IMR-90 (cell line): ENCODE data around the gene OAF. TPM values are rescaled to one million over a fixed set of nuclear protein-coding genes. Genes with fewer than 3 reads are reported as not detected.

ENCODE experiments used
- ATAC-seq: fragments of 200-7000 bp; cut with Tn5 transposase; 2 replicates; pipeline ENCODE4 v1.9.1; 2020; ENCODE audit warnings: low read depth, mild to moderate bottlenecking, moderate library complexity
- BruUV-seq: library from RNA; stranded (reverse); fragments of 400-500 nt; replicated peaks from 2 replicates; lab custom pipeline; 2021; lab: Mats Ljungman, UMichigan
- CTCF ChIA-PET: fragments of 300-600 bp; formaldehyde crosslinking; extraction: SDS; loops from one replicate; lab custom pipeline; 2021; ENCODE audit warnings: antibody characterized with exemption; lab: Yijun Ruan, JAX
- POLR2A ChIA-PET: fragments of 300-600 bp; sonication (Branson Sonifier 250); formaldehyde crosslinking; loops from one replicate; lab custom pipeline; 2022; ENCODE audit warnings: antibody characterized with exemption; ENCODE audit not compliant: unreplicated experiment; lab: Charles Lee
- DNase-seq: peaks from one replicate; pipeline ENCODE4 v3.0.0; 2013
- H2AFZ ChIP-seq: replicated peaks from 2 replicates; pipeline ENCODE3; 2013; ENCODE audit warnings: low read length, mild to moderate bottlenecking; ENCODE audit not compliant: poor library complexity
- H2AK5ac ChIP-seq: 2 replicates; pipeline ENCODE4 v1.6.1; 2013; ENCODE audit warnings: low read depth, low read length, inconsistent platforms
- H2AK9ac ChIP-seq: replicated peaks from 2 replicates; pipeline ENCODE3; 2013; ENCODE audit warnings: mild to moderate bottlenecking, low read depth, low read length, moderate library complexity; ENCODE audit not compliant: poor library complexity
- H2BK120ac ChIP-seq: 2 replicates; pipeline ENCODE4 v1.6.1; 2013; ENCODE audit warnings: low read depth, low read length, inconsistent platforms
- H2BK15ac ChIP-seq: 3 replicates; pipeline ENCODE4 v1.6.1; 2013; ENCODE audit warnings: low read depth, low read length, inconsistent platforms
- H2BK20ac ChIP-seq: 2 replicates; pipeline ENCODE4 v1.6.1; 2013; ENCODE audit warnings: low read depth, mild to moderate bottlenecking, inconsistent platforms, low read length, moderate library complexity
- H2BK5ac ChIP-seq: 2 replicates; pipeline ENCODE4 v1.6.1; 2013; ENCODE audit warnings: mild to moderate bottlenecking, low read depth, low read length, inconsistent platforms; ENCODE audit not compliant: poor library complexity, severe bottlenecking
- H3K14ac ChIP-seq: replicated peaks from 2 replicates; pipeline ENCODE4 v1.6.1; 2013; ENCODE audit warnings: low read depth, low read length, inconsistent platforms
- H3K18ac ChIP-seq: 2 replicates; pipeline ENCODE4 v1.6.1; 2013; ENCODE audit warnings: low read depth, low read length, control low read depth
- H3K23ac ChIP-seq: 2 replicates; pipeline ENCODE4 v1.6.1; 2013; ENCODE audit warnings: low read depth, low read length, inconsistent platforms
- H3K27ac ChIP-seq: 2 replicates; pipeline ENCODE4 v1.5.1; 2013; ENCODE audit warnings: mild to moderate bottlenecking, control low read depth, low read length; ENCODE audit not compliant: insufficient read depth
- H3K27me3 ChIP-seq: 2 replicates; pipeline ENCODE4 v1.6.1; 2013; ENCODE audit warnings: low read length; ENCODE audit not compliant: control insufficient read depth, insufficient read depth
- H3K36me3 ChIP-seq: 2 replicates; pipeline ENCODE4 v1.6.1; 2013; ENCODE audit warnings: low read length, mixed read lengths; ENCODE audit not compliant: control insufficient read depth, insufficient read depth
- H3K4ac ChIP-seq: 2 replicates; pipeline ENCODE4 v1.6.1; 2013; ENCODE audit warnings: low read depth, low read length, inconsistent platforms
- H3K4me1 ChIP-seq: 2 replicates; pipeline ENCODE4 v1.6.1; 2013; ENCODE audit warnings: low read length, mixed read lengths; ENCODE audit not compliant: control insufficient read depth, insufficient read depth
- H3K4me2 ChIP-seq: 2 replicates; pipeline ENCODE4 v1.6.1; 2013; ENCODE audit warnings: low read depth, mild to moderate bottlenecking, control low read depth, low read length, moderate library complexity
- H3K4me3 ChIP-seq: 2 replicates; pipeline ENCODE4 v1.5.1; 2013; ENCODE audit warnings: low read depth, mild to moderate bottlenecking, control low read depth, low read length, moderate library complexity; ENCODE audit not compliant: insufficient read depth
- H3K56ac ChIP-seq: 2 replicates; pipeline ENCODE4 v1.6.1; 2013; ENCODE audit warnings: low read length, inconsistent platforms; ENCODE audit not compliant: insufficient read depth; ENCODE audit errors: extremely low read depth
- H3K79me1 ChIP-seq, 2 experiments: 2 replicates each; pipeline ENCODE4 v1.6.1; 2013; ENCODE audit warnings: low read length in 2 of 2, inconsistent platforms in 1 of 2, low read depth in 1 of 2
- H3K9ac ChIP-seq: 2 replicates; pipeline ENCODE4 v1.6.1; 2013; ENCODE audit warnings: low read depth, low read length, control low read depth
- H3K9me1 ChIP-seq: 2 replicates; pipeline ENCODE4 v1.6.1; 2013; ENCODE audit warnings: low read length, inconsistent platforms; ENCODE audit not compliant: insufficient read depth
- H3K9me3 ChIP-seq: 2 replicates; pipeline ENCODE4 v1.6.1; 2013; ENCODE audit warnings: low read length; ENCODE audit not compliant: control insufficient read depth, insufficient read depth
- H4K20me1 ChIP-seq: 2 replicates; pipeline ENCODE4 v1.6.1; 2013; ENCODE audit warnings: low read length, inconsistent platforms; ENCODE audit not compliant: insufficient read depth
- H4K5ac ChIP-seq: 2 replicates; pipeline ENCODE4 v1.6.1; 2013; ENCODE audit warnings: mild to moderate bottlenecking, low read depth, low read length, control low read depth
- H4K8ac ChIP-seq, 2 experiments: 2 replicates each; pipeline ENCODE4 v1.6.1; 2013; ENCODE audit warnings: low read depth in 2 of 2, low read length in 2 of 2, control low read depth in 1 of 2, inconsistent platforms in 1 of 2
- H4K91ac ChIP-seq: 2 replicates; pipeline ENCODE4 v1.6.1; 2013; ENCODE audit warnings: low read depth, low read length, inconsistent platforms; ENCODE audit not compliant: insufficient read depth
- BHLHE40 ChIP-seq: fragments of 150-350 bp; IDR thresholded peaks from 2 replicates; pipeline ENCODE4 v1.6.1; 2016; ENCODE audit warnings: mild to moderate bottlenecking, low read depth, low read length
- CEBPB ChIP-seq: IDR thresholded peaks from 2 replicates; pipeline ENCODE4 v1.6.1; 2012; ENCODE audit warnings: low read depth, low read length, improper control_type of control experiment
- CHD1 ChIP-seq: IDR thresholded peaks from 2 replicates; pipeline ENCODE4 v1.6.1; 2012; ENCODE audit warnings: low read depth, low read length, improper control_type of control experiment
- CTCF ChIP-seq: conservative IDR thresholded peaks from 2 replicates; pipeline ENCODE4 v1.5.1; 2012; ENCODE audit warnings: mild to moderate bottlenecking, low read depth, low read length, improper control_type of control experiment
- ELK1 ChIP-seq: fragments of 150-350 bp; IDR thresholded peaks from 2 replicates; pipeline ENCODE4 v1.6.1; 2016; ENCODE audit warnings: low read depth, mild to moderate bottlenecking, low read length, moderate library complexity, borderline replicate concordance
- FOS ChIP-seq: fragments of 150-350 bp; IDR thresholded peaks from 2 replicates; pipeline ENCODE4 v1.6.1; 2016; ENCODE audit warnings: low read depth, low read length
- MAFK ChIP-seq: IDR thresholded peaks from 2 replicates; pipeline ENCODE4 v1.6.1; 2012; ENCODE audit warnings: low read depth, low read length, improper control_type of control experiment
- MAZ ChIP-seq: IDR thresholded peaks from 2 replicates; pipeline ENCODE4 v1.6.1; 2012; ENCODE audit warnings: low read depth, mild to moderate bottlenecking, low read length, improper control_type of control experiment, moderate library complexity, borderline replicate concordance
- MXI1 ChIP-seq: IDR thresholded peaks from 2 replicates; pipeline ENCODE4 v1.6.1; 2012; ENCODE audit warnings: low read depth, mild to moderate bottlenecking, low read length, moderate library complexity, borderline replicate concordance
- NFE2L2 ChIP-seq: fragments of 150-350 bp; IDR thresholded peaks from 2 replicates; pipeline ENCODE4 v1.6.1; 2016; ENCODE audit warnings: low read depth, mild to moderate bottlenecking, low read length
- POLR2A ChIP-seq: IDR thresholded peaks from 2 replicates; pipeline ENCODE4 v1.6.1; 2012; ENCODE audit warnings: mild to moderate bottlenecking, low read depth, low read length
- RAD21 ChIP-seq: IDR thresholded peaks from 2 replicates; pipeline ENCODE4 v1.6.1; 2012; ENCODE audit warnings: low read length, improper control_type of control experiment
- RCOR1 ChIP-seq: IDR thresholded peaks from 2 replicates; pipeline ENCODE4 v1.6.1; 2012; ENCODE audit warnings: mild to moderate bottlenecking, low read length, improper control_type of control experiment; ENCODE audit not compliant: insufficient replicate concordance
- RFX5 ChIP-seq: IDR thresholded peaks from 2 replicates; pipeline ENCODE4 v1.8.0; 2012; ENCODE audit warnings: low read depth, mild to moderate bottlenecking, low read length, moderate library complexity
- SMC3 ChIP-seq: fragments of 150-350 bp; IDR thresholded peaks from 2 replicates; pipeline ENCODE4 v1.6.1; 2016; ENCODE audit warnings: low read depth, mild to moderate bottlenecking, antibody characterized with exemption, low read length, moderate library complexity
- USF2 ChIP-seq: fragments of 150-350 bp; IDR thresholded peaks from 2 replicates; pipeline ENCODE4 v1.6.1; 2017; ENCODE audit warnings: mild to moderate bottlenecking, antibody characterized with exemption, low read length, low read depth
- WGBS, 2 experiments: methylation state at CpG; one replicate each; pipeline versions ENCODE4 v1.1.5 to v1.1.7; 2013; ENCODE audit warnings: missing lambda C conversion rate in 2 of 2; ENCODE audit not compliant: insufficient read length in 1 of 2; ENCODE audit errors: extremely low coverage in 2 of 2; 5-methylcytosine and 5-hydroxymethylcytosine counted together
- dilution Hi-C: fragments of 300-500 bp; cut with HindIII; formaldehyde crosslinking; loops from one replicate; pipeline ENCODE4 v1.14.3; 2018; ENCODE audit warnings: low sequenced_read_pairs; ENCODE audit not compliant: unreplicated experiment
- in situ Hi-C: fragments of 300-500 bp; cut with MboI; formaldehyde crosslinking; loops from 3 replicates; pipeline ENCODE4 v1.14.3; 2019; ENCODE audit warnings: low sequenced_read_pairs, inconsistent platforms, mixed read lengths
- intact Hi-C: fragments of 100-400 bp; cut with micrococcal nuclease; formaldehyde crosslinking; loops from 2 replicates; pipeline ENCODE4 v1.10.0; 2022
- polyA plus RNA-seq, 3 experiments: library from polyadenylated mRNA; depleted of rRNA; stranded (reverse); fragments of >200 nt; gene quantifications; 2 replicates each; pipeline ENCODE4 v1.2.3, GENCODE V29; 2012; ENCODE audit warnings: low replicate concordance in 1 of 3
- total RNA-seq: library from RNA; depleted of rRNA; stranded (reverse); fragments of >200 nt; gene quantifications from 2 replicates; pipeline ENCODE4 v1.2.3, GENCODE V29; 2012

OAF gene
- total and polyA plus RNA-seq, 2 of the 4 experiments (the other 2 are of a cell fraction), result 9.9 to 42.0 TPM

- 77% methylated on average over 5 of the region's 11 CpGs; no CpG with 5 or more reads in 1 of the 2 experiments for WGBS, 2 experiments
These were observed 28.3 kb downstream of the OAF start for GRCh38 chr11:120238968-120239620.

More at GRCh38 chr11:120238968-120239620, 28.3 kb downstream of the OAF start:
- Histone ChIP-seq H4K91ac (no peak overlapping the region), H2AFZ (no peak overlapping the region), H3K27ac (no peak overlapping the region), H3K4me1 (no peaks in the 10 kb centered on the region), H3K9me1 (no peaks in the 10 kb centered on the region), H2AK9ac (no peak overlapping the region), H2BK20ac (no peak overlapping the region), H3K14ac (no peak overlapping the region), H2BK120ac (no peak overlapping the region), H2BK5ac (no peak overlapping the region), H2AK5ac (no peak overlapping the region), H2BK15ac (no peak overlapping the region), H3K9ac (no peak overlapping the region), H3K4me2 (no peak overlapping the region), H3K18ac (no peak overlapping the region), H3K9me3 (no peaks in the 10 kb centered on the region), H3K79me1 (no peaks in the 10 kb centered on the region), H4K20me1 (no peaks in the 10 kb centered on the region), H3K23ac (no peak overlapping the region), H4K8ac (no peak overlapping the region), H3K4me3 (no peak overlapping the region), H3K27me3 (peaks cover 78% of the 10 kb centered on the region), H4K5ac (no peak overlapping the region), H3K56ac (no peak overlapping the region), H3K36me3 (no peaks in the 10 kb centered on the region), H3K4ac (no peak overlapping the region)
- ChIA-PET CTCF (no interaction called here), POLR2A (no interaction called here)
- no peak for DNase-seq
- dilution Hi-C loops, result no loop called here
- no TSS peak for BruUV-seq
- TF ChIP-seq MXI1 (no peak), CHD1 (no peak), CEBPB (no peak), RFX5 (no peak), ELK1 (no peak), SMC3 (no peak), MAFK (no peak), MAZ (no peak), USF2 (no peak), CTCF (no peak), FOS (no peak), RCOR1 (no peak), RAD21 (no peak), POLR2A (no peak), NFE2L2 (no peak), BHLHE40 (no peak)
- no peak for ATAC-seq
- intact Hi-C loops, result no loop called here
- in situ Hi-C loops, result no loop called here
